HG03060 (cell line): ENCODE data around the gene AGBL1.

Experiments
- ATAC-seq: cut with Tn5 transposase; IDR thresholded peaks from one replicate; pipeline ENCODE4 v1.9.1; 2021; ENCODE audit warnings: low read depth, moderate number of reproducible peaks; ENCODE audit not compliant: unreplicated experiment

AGBL1 gene

DNA sequence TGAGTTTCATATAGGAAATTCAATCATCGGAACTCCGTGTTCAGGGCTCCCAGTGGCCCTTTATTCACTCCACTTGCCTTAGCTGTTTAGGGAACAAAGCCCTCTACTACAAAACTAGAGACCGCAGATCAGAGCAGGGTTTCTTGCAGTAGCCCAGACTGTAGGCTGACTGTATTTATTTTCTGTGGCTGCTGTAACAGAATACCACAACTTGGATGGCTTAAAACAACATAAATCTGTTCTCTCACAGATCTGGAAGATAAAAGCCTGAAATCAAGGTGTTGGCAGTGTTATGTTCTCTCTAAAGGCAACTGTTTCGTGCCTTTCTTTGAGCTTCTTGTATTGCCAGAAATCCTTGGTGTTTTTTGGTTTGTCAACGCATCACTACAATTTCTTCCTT lies 479.0 kb downstream of the AGBL1 start:
- ATAC-seq: no peak

DNA sequence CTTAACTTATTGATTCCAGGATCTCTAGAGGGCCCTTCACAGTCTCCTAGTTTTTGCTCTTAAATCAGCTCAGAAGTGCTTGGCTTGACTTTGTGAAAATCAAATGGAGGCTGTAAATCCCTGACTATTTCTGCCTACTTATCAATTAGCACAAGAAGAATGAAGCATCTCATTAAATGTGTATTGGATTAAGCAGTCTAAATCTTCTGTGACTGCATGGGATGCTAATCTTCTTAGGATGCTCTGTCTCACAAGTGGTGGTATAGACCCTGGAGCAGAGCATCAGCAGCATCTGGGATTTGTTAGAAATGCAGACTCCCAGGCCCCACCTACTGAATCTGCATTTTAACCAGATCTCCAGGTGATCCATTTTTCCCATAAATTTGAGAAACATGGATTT lies 488.7 kb downstream of the AGBL1 start:
- ATAC-seq: no peak

DNA sequence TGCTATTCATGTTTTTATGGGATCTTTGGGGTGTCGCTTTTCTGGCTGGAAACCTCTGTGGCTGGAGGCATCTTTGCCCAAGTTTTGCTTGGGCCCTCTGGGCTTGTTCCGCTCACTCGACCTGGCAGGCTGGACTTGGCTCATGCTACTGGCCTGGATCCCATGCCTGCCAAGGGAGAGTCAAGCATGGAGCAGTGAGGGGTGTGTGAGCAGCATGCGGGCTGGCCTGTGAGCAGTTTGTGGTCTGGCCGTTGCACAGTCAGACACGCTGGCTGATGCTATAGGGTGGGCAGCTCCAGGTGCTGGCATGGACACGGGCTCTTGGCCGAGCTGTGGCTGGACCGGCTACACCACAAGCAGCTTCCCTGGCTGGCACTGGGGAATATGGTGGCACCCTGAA lies 491.1 kb downstream of the AGBL1 start:
- ATAC-seq: no peak

DNA sequence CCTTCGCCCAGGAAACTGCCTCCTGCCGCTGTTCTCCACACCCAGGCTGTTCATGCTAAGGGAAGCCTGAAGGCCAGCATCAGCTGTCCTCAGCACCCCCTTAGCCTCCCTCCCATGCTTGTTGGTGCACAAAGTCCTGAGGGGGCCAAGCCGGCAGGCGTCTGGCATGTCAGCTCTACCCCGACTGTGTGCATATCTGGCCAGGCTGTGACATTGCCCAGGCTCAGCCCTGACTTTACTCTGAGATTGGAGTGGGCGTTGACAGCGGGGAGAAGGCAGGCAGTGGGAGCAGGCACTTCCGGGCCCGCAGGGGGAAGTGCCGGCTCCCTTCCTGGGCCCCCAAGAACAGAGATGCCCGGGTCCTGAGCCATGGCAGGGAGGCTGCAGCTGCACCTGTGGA lies 492.2 kb downstream of the AGBL1 start:
- no peak for ATAC-seq

DNA sequence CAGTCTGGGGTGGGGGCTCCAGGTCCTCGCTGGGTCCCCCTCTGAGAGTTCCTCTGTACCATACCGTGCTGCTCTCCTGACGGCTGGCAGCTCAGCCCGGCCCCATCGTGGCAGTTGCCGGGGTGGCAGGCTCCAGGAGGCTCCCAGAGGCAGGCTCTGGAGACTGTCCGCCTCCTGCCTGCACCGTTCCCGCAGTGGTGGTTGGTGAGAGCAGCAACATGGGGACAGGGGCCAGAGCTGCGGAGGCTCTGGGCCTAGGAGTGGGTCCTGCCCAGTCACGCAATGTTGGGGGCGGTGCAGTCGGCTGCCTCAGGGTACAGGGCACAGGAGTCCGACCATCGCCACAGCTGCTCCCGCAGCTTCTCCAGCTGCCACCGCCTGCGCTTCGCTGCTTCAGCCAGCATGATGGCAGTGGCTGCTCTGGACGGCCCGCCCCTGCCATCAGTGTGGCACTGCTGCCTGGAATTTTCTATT lies 492.7 kb downstream of the AGBL1 start:
- ATAC-seq: no peak

DNA sequence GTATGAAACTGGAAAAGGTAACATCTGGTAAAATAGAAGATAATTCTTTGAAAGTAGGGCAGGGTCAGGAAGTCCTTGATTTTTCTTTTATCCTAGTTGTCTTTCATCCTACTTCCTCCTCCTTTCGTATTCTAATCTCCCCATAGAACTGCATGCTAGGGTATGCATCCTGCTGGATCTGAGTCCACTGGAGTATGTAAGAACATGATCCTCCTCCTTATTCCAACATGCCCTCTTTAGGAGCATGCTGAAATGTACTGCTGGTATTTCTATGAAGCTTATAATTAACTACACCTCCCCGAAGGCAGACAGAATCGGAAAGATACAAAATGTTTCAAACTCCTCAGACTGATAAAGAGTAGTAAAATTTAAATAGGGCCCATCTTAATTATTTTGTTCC lies 493.8 kb downstream of the AGBL1 start:
- ATAC-seq: no peak

DNA sequence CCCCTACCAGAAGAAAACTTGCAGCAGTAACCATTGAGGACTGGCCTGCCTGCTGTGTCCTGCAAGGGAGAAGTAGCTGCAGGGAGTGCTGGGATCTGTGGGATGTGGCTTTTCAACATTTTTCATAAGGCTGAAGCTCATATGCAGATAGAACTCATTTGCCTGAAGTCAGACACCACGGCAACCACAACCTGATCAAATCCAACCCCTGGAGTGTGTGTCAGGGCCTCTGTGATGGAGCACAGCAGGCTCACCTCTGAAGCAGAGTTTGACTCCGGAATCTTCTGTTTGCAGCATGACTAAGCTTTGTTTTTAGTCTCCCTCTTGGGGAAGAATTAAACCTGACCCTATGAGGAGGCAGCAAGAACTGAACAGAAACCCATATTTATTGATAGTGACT lies 508.7 kb downstream of the AGBL1 start:
- no peak for ATAC-seq

DNA sequence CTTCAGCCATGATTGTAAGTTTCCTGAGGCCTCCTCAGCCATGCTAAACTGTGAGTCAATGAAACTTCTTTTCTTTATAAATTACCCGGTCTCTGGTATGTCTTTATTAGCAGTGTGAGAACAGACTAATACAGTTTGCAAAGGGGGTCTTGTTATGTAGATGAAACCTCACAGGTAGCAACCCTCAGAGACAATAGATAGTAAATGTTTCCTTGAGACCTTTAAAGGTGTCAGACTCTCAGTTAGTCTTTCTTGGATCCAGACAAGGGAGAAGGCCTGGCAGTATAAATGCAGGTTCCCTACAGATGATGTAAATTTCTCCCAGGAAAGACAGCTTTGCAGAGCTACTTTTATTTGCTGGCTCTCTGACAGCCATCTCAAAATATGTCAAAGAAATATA lies 510.8 kb downstream of the AGBL1 start:
- ATAC-seq: no peak

DNA sequence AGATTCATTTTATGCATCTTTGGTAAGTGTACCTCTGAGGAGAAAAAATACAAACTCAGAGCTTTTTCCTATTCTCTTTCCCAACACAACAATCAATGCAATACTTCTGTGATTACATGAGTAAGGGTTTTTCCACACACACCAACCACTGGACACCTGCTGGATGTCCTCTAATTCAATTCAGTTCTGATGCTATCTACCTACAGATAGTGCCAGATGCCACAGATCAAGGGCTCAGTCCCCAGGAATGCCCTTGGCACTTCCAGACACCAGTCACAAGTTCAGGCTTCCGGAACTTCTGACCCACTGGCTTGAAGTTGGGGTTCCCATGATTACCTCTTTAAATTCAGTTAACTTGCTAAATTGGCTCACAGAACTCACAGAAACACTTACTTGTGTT lies 511.5 kb downstream of the AGBL1 start:
- no peak for ATAC-seq

DNA sequence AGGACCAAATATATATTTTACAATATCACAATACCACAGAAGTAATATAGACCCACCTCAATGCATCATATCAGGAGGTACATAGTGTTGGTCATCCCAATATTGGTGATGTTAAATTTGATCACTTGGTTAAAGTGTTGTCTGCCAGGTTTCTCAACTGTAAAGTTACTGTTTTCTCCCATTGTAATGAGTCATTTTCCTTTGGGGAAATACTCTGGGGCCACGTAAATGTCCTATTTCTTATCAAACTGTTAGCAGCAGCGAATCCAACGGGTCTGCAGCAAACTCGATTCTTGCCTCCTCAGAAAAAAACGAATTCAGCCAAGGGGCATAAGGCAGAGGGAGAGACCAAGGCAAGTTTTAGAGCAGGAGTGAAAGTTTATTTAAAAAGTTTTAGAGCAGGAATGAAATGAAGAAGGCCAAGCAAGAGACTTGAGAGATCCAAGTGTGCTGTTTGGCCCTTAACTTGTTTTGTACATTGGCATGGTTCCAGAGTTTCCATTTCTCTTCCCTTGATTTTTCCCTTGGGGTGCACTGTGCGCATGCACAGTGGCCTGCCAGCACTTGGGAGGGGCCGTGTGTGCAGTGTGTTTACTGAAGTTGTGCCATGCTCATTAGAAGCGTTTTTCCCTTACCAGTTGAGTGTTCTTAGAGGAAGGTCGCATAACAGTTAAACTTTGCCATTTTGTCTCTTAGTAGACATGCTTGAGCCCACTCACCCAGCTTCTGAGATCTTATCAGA lies 512.5 kb downstream of the AGBL1 start:
- no peak for ATAC-seq

DNA sequence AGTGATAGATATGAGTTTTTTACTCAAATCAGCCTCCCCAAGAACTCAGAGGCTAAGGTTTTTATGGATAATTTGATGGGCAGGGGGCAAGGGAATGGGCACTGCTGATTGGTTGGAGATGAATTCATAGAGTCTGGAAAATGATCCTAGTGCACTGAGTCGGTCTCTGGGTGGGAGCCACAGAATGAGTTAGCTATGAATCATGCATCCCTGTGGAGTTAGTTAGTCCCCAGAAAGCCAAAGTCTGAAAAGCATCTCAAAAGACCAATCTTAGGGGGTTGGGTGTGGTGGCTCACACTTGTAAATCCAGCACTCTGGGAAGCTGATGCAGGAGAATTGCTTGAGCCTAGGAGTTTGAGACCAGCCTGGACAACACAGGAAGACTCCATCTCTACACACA lies 516.1 kb downstream of the AGBL1 start:
- ATAC-seq: no peak

DNA sequence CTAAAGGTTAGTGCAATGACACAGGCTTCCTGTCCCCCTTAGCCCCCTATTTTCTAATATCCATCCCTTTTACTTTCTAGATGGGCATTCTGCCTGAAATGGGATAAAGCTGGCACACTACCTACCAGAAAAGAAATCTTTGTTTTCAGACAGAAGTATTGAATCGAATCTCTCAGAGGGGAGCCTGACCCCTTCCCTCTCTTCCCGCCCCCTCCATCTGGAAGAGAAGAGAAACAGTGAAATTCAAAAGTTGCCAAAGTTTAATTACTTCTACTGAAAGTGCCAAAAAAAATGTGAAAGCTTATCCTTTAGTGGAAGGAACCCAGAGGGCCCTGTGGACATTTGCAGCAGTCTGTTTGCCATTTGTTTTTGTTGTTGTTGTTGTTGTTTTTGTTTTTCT lies 523.8 kb downstream of the AGBL1 start:
- ATAC-seq: no peak

DNA sequence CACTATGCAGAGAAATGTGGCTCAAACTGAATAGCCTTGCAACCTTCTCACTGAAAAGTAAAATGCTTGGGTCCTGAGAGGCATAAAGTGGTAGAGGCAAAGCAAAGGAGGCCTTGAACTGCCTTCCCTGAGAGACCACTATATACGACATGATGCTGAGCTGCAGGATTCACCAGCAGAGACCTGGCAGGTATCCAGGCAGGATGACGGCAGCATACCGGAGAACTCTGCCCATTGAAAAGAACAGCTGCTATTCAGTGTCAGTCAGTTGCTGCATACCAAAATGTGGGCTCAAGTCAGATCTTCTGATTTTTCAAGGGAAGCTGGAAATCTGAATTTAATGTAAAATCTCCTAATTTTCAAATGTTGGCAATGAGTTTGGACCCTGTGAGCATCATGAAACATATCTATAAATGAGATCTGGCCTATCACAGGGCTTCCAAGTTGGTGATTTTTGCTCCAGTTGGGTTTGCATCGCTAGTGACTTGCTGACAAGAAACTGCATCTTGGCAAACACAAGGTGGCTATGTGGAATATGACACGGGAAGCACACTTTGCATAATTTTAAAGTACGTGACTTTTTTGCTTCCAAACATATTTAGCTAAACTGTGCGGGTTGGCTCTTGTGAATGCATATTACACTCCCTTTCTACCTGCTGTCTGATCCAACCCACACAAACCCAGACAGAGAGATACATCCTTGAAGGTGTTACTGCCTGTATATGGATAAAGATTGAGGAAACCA lies 529.0 kb downstream of the AGBL1 start:
- no peak for ATAC-seq

DNA sequence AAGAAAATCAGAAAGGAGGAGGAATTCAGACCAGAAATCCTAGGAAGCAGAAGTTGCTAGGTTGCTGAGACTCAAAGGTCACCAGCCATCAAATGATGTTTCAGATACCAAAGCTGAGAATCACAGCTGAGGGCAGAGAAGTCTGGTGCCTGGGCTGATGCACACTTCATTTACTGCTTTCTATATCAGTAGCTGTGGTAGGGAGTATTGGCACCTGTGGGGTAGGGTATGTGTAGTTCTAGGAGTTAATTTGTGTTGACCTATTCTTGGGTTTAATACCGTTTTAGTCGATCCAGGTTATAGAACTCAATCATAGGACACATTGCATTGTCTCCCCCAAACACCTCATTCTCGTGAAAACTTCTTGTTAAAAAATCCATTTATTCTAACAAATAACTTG lies 529.6 kb downstream of the AGBL1 start:
- ATAC-seq: no peak

DNA sequence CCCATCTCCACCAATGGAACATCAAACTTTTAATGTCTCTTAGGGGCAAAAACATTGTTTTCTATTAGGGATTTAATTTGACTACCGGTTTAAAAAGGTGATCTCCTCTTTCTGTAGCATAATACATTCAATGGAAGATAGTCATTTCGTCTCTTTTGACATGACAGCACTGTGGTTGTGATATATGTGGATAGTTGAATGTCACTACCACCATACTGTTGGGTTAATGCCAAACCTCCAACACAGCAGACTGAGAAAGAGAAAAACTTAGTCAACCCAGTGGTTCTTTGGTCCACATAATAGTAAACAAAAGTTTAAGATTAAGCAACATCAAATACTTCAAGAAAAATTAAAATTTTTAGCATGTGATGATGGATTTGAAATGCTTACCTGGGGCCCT lies 530.4 kb downstream of the AGBL1 start:
- no peak for ATAC-seq

DNA sequence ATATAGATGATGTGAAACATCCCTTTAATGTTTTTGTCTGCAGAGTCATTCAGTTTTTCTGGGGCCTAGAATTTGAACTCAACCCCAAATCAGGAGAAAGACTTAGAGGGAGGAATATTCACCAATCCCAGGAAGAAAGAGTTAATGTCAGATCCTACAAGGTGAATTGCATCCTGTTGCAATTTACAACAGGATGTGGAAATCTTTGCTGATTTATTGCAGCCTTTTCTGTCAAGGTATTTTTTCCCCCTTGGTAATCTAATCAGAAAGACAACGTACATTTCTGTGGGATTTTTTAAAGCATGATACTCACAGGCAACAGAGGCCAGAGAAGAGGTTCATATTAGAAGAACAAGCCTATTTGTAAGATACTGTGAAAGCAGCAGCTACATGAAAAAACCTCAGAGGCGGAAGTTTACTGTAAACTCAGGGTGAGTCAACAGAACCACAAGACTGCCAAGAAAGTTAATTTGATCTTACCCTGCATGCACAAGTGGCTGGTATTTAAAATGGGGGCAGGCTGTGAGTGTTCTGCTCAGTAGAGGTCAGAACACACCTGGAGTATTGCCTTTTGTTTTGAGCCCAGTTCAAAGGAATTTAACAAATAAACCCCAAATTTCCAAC lies 531.9 kb downstream of the AGBL1 start:
- ATAC-seq: no peak

DNA sequence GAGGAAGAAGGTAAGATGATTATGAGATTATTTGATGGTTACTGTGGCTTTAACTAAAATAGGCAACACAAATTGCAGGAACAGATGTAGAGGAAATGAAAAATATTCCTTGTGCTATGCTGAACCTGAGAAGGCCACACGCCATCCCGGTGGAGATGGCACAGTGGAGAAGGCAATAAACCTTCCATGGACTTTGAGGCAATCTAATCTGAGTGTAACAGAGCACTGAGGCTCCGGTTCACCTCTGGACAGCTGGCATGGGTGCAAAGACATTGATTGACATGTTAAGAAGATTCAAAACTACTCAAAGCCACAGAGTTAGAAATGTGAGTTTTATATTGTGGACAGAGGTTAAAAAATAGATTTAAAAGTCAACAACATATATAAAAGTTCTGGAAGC lies 535.7 kb downstream of the AGBL1 start:
- no peak for ATAC-seq

DNA sequence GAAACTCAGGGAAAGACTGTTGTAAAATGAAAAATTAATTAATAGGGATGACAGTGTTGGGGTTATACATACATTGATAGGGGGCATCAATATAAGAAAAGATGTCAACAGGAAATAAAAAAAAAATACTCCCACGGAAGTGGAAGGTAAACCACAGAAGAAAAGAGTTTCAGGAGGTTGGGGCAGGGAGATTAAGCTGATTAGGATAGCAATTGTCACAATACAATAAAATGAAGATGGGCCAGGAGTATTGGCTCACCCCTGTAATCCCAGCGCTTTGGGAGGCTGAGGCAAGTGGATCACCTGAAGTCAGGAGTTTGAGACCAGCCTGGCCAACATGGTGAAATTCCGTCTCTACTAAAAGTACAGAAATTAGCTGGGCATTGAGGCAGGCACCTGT lies 536.1 kb downstream of the AGBL1 start:
- ATAC-seq: no peak

DNA sequence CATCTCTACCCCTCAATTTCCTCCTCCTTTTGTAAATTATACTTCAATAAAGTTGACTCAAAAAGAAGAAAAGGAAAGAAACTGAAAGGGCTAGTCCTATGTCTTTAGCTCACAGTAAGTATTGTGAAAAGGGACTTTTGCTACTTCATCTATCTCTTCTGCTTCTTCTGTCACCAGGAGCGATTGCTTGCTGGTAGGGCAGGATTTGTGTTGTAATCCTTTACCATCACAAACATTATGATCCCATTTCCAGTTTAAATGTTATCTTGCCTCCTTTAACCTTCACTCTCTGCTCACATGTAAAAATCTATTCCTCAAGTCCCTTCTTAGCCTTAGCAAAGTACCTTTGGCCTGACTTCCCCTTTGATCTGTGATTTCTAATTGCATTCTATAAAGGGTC lies 537.1 kb downstream of the AGBL1 start:
- ATAC-seq: no peak

DNA sequence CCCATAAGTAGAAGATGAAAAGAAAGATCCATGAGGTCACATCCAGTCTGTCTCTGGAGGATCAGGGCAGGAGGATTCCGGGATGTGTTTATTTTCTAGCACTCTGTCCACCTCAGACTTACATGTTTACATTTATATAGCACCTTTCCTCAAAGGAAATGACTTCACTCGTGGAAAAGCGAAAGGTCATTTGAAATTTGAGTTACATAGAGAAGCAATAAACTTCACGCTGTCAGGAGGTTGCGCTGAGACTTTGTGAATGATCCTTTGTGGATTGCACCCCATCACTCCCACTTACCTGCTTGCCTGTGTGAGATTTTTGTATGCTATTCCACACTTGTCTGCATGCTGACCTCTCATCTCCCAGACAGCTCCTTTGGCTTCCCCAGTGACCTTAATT lies 540.5 kb downstream of the AGBL1 start:
- no peak for ATAC-seq

DNA sequence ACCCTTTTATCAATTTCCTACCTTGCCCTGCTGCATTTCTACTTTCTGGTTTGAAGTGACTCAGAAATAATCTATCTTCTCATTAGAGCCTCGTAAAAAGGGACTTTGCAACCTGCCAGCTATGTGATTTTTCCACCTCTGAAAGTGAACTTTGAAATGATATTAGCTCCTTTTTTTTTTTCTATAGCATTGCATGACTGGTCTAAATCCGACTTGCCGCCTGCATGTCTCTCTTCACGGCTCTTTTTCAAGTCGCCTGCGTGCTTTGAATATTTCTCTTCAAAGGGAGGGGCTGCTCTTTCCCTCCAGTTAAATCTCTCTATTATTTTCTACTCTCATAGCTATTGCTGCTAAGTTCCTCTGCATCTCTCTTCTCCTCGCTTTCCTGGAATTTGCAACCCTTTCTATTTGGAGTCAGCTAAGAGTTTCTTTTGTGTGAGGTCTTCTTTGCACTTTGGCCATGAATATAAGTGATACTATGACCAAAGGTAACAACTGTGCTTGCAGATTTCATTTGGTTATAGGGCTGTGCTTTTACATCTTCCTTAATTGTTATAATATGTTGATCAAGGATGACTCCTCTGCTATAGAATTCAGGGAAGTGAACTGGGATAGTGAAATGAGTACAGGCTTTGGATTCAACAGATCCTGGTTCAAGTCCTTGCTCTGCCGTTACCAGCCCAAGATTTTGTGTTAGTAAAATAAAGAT lies 541.1 kb downstream of the AGBL1 start:
- no peak for ATAC-seq
